ENCODE measurements around the gene OR51E1.

- TF ChIP-seq, protein P1, sequence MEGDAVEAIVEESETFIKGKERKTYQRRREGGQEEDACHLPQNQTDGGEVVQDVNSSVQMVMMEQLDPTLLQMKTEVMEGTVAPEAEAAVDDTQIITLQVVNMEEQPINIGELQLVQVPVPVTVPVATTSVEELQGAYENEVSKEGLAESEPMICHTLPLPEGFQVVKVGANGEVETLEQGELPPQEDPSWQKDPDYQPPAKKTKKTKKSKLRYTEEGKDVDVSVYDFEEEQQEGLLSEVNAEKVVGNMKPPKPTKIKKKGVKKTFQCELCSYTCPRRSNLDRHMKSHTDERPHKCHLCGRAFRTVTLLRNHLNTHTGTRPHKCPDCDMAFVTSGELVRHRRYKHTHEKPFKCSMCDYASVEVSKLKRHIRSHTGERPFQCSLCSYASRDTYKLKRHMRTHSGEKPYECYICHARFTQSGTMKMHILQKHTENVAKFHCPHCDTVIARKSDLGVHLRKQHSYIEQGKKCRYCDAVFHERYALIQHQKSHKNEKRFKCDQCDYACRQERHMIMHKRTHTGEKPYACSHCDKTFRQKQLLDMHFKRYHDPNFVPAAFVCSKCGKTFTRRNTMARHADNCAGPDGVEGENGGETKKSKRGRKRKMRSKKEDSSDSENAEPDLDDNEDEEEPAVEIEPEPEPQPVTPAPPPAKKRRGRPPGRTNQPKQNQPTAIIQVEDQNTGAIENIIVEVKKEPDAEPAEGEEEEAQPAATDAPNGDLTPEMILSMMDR (IDR thresholded peaks at IDR 0.05; ENCODE audit: insufficient read depth, low read length, poor library complexity, severe bottlenecking) = no peak
- TF ChIP-seq EZH2phosphoT487 (conservative IDR thresholded peaks at IDR 0.05; ENCODE audit: low read length) = no peak
Observed at GRCh38 chr11:4619514-4619913, 24.3 kb upstream of the OR51E1 start.
